UCSD-AML1 (cell line): ENCODE results near the gene COL21A1.

Source experiments
- DNase-seq: peaks from one replicate; lab custom pipeline; 2025; ENCODE audit not compliant: unreplicated experiment; lab: John Stamatoyannopoulos, UW

Gene COL21A1

GRCh38 chr6:56140090-56140489 lies 107.3 kb downstream of the COL21A1 start:
- no peak for DNase-seq

DNA sequence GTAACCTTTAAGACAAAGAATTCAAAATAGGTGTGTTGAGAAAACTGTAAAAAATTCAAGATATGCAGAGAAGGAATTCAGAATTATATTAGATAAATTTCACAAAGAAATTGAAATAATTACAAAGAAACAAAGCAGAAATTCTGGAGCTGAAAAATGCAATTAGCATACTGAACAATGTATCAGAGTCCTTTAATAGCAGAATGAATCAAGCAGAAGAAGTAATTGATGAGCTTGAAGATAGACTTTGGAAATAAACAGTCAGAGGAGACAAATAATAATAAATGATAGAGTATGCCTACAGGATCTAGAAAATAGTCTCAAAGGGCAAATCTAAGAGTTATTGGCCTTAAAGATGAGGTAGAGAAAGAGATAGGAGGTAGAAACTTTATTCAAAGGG lies 131.7 kb downstream of the COL21A1 start:
- DNase-seq = no peak

GRCh38 chr6:56109149-56109548 lies 138.2 kb downstream of the COL21A1 start:
- no peak for DNase-seq

GRCh38 chr6:56106231-56106630 lies 141.1 kb downstream of the COL21A1 start:
- DNase-seq = no peak

- DNase-seq = no peak
Observed at GRCh38 chr6:56104591-56104990, 142.8 kb downstream of the COL21A1 start.

- no peak for DNase-seq
Observed at GRCh38 chr6:56102216-56102615, 145.2 kb downstream of the COL21A1 start.

DNA sequence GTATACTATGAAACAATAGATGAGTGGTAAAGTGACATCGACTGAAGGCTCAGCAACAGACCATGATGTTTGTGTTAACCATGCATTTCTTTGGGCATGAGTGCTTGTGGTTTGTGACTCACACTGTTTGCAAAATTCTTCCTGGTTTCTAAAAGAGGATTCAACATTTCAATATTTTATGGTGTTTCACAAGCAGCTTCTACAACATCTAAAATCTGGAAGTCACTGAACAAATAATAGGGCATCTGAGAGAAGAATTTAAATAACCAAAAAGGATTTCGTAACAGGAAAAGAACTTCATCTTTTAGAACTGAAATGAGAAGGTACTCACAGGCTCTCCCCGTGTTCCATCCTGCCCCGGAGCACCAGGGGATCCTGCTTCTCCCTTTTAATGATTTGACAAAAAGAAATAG lies 146.2 kb downstream of the COL21A1 start:
- DNase-seq = no peak

DNA sequence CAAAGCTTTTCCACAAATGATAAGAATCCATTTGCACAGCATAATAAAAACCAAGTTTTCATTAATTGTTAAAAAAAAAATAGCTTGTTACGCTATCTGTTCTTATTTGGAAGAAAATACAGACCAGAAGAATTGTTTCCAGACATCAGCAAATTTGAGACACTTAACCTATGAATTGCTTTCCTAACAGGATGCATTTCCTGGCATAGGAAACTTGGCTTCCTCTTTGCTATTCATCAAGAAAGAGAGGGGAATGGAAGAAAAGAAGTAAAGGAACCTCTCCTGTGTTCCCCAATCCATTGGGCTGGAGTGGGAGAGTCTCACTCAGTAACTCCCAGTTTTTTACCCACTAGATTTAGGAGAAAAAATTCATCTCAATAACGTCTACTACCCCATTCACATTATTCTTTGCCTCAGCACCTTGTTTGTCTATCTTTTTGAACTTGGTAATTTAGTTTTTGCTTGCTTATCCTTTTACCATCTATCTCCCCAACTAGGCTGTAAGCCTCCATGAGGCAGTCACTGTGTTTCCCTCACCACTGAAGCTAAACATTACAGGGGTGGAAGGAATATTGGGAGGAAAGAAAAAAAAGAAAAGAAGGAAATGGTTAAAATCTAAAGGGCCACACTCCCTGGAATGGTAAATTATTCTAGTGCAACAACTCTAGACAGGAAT lies 150.3 kb downstream of the COL21A1 start:
- DNase-seq = no peak

- no peak for DNase-seq
Observed at GRCh38 chr6:56096541-56096940, 150.8 kb downstream of the COL21A1 start.

DNA sequence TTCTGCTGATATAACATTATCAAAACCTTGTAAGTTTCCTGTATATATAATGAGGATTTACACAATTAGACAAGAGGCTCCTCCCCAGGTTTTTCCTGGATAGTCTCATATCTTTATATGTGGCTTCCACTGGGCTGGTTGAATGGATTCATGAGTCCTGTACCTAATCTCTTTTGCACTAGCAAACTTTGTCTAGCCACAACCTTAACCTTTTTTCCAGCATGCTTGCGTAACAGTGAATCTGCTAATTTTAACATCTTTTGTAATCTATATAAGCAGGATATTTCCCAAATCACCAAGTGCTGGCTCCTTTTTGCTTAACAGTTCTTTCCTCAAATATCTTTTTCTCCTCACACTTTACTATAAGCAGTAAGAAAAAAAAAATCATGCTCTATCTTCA lies 153.6 kb downstream of the COL21A1 start:
- DNase-seq = no peak

DNA sequence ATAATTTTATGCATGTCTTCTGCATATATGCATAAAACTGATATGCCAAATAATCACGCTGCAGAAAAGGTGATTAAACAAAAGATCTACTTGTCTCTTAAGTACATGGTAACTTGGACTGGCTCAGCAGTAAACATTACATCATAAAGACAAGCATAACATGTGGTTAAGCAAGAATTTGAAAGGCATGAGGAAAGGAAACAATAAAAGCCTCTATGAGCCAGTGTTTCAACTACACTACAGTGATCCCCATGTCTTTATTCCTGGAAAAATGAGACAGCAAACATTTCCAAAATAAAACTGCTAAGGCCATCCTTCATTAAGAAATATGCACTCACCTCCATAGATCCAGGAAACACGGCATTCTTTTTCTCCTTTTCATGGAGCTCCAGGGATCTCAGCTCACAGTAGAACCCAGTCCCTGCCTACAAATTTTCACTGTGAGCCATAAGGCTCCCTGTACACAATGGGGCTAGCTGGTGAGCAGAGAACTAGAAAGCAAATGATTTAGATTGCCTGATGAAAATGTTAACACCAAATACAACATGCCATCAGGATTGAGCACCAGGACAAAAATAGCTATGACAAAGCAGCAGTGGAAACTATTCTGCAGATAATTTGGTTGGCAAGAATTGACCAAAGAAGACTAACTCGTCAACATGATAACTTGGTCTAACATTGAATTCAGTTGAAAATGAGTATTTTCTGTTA lies 156.1 kb downstream of the COL21A1 start:
- DNase-seq = no peak

GRCh38 chr6:56088641-56089040 lies 158.7 kb downstream of the COL21A1 start:
- no peak for DNase-seq

DNA sequence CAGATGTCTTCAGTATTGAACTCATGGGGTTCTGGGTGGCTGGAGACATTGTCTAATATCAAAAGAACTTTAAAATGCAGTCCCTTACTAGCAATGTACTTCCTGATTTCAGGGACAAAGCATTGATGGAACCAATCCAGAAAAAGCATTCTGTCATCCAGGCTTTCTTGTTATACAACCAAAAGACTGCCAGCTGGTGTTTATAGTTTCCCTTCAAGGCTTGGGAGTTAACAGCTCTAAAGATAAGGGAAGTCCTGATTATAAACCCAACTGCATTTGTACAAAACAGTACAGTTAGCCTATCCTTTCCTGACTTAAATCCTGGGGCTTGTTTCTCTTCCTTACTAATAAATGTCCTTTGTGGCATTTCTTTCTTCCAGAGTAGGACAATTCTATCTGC lies 160.0 kb downstream of the COL21A1 start:
- no peak for DNase-seq

- no peak for DNase-seq
Observed at GRCh38 chr6:56079751-56080540, 167.4 kb downstream of the COL21A1 start.

- no peak for DNase-seq
Observed at GRCh38 chr6:56076033-56076432, 171.3 kb downstream of the COL21A1 start.

GRCh38 chr6:56073761-56074160 lies 173.6 kb downstream of the COL21A1 start:
- no peak for DNase-seq

GRCh38 chr6:56073315-56073714 lies 174.1 kb downstream of the COL21A1 start:
- DNase-seq = no peak

- no peak for DNase-seq
Observed at GRCh38 chr6:56072856-56073255, 174.5 kb downstream of the COL21A1 start.

DNA sequence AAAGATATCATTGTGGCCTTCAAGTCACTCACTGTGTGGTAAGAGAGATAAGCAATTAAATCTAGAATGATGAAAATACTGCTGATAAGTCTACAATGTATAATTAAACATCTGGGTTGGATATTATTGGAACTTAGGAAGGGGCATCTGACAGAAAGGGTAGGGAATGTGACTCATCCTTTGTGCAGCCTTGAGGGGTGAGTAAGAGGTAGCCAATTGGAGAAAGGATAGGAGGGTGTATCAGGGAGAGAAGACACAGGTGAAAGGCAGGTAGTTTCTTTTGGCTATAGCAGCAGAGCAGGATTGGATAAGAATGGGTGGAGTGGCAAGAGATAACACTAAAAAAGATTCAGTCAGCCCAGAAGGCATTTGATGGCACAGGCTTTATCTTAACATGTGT lies 182.0 kb downstream of the COL21A1 start:
- DNase-seq = no peak

DNA sequence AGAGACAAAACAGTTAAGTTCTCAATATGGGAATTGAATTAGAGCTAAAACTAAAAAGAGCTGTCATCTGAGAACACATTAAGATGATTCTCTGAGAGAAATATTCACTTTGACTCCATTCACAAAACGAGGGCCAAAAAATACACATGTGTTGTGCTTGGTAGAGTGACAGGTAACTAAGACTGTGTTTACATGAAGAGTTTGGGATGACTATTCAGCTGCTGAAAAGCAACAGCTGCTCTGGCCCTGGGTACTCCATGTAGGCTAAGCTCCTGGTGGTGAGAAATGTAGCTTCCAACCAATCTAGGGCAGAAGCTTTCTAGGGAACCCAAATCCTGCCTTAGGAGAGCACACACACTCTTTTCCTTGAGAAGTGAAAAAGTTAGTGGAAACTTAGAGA lies 184.5 kb downstream of the COL21A1 start:
- no peak for DNase-seq

DNA sequence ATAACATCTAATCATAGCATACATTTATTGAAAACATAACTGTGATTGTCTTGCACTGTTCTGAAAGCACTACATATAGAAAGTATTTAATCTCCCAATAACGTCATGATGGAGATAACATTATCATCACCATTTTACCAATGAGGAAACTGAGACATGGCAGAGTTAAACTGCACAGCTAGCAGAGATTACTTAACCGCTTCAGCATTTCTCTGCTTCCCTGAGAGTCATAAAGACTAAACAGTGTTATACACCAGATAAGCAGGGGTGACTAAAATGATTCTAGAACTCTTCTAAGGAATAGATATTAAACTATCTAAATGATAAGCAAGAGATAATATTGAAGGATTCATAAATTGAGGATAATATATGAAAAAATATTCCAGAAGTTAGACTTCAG lies 188.7 kb downstream of the COL21A1 start:
- DNase-seq = no peak

GRCh38 chr6:56055081-56055704 lies 192.2 kb downstream of the COL21A1 start:
- DNase-seq = no peak
